ENCODE data around the gene CEP57.
A peak's percentile ranks its signal among the peaks of the same experiment; 100 is the strongest.
"Not testable (repeated sequence)": the region's sequence is repeated elsewhere in the genome, so short reads cannot be mapped to it uniquely, and the experiment has no call there.

CEP57 gene

DNA sequence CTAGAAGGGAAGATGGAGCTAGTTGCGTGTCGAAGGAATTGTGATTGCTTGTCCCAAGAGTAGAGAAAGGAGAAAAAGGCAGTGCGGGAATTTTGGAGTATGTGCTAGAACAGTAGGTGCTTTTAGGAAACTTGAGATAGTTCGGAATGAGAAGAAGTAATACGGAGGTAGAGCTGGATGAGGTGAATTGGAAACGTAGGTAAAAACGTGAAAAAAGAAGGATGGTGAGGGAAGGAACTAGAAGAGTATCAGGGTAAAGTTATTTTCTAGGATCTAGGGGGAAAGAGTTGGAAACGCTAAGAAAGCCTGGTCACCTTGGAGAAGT is 1.4 kb downstream of the CEP57 start:
- ATAC-seq (no peak), DNase-seq (no peak)
- Mint-ChIP-seq H3K9me3 (no peaks in the 10 kb centered on the region), H3K27ac (peak overlapping the region in 1 of 2 donors; percentile 100), H3K27me3 (no peaks in the 10 kb centered on the region), H3K4me3 (peak overlapping the region; percentile 98 to 100), H3K4me1 (peaks cover 46% of the 10 kb centered on the region)

DNA sequence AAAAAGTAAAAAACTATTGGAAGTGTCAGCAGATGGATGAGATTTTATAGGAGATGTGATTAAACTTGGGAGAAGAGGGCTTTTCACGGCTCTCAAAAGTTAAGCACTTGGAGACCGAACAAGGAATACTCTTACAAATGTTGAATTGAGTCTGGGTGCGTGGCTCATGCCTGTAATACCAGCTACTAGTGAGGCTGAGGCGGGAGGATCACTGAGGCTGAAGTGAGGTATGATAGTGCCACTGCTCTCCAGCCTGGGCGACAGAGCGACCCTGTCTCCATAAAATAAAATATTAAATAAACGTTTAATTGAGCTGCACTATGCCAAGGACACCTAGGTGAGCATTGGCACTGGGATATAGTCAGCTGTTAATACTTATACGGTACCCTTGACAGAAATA is 1.9 kb downstream of the CEP57 start:
- H3K27me3 Mint-ChIP-seq = no peaks in the 10 kb centered on the region
- no peak for ATAC-seq
- DNase-seq = no peak
- H3K9me3 Mint-ChIP-seq = no peaks in the 10 kb centered on the region
- peak overlapping the region; percentile 98 to 100 for H3K4me3 Mint-ChIP-seq
- peak overlapping the region in 1 of 2 donors; percentile 84 for H3K27ac Mint-ChIP-seq
- peaks cover 46% of the 10 kb centered on the region for H3K4me1 Mint-ChIP-seq

DNA sequence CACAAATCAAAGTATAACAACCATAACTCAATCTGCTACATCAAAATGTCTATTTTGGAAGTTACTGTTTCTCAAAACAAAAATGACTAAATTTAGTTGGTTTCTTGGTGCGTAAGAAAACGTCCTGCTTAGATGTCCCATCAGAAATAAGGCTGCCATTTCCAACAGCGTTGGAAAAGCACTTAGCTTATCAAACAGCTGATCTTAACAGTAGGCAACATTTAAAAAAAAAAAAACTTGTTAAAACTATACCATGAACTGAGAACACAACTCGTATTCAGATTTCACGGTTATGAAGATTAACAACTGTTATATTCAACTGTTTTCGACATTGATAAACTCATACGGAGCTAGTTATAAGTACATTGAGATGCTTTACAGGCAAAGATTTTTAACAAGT is 2.4 kb downstream of the CEP57 start:
- peaks cover 45% of the 10 kb centered on the region for H3K4me1 Mint-ChIP-seq
- ATAC-seq = no peak
- no peak overlapping the region for H3K27ac Mint-ChIP-seq

DNA sequence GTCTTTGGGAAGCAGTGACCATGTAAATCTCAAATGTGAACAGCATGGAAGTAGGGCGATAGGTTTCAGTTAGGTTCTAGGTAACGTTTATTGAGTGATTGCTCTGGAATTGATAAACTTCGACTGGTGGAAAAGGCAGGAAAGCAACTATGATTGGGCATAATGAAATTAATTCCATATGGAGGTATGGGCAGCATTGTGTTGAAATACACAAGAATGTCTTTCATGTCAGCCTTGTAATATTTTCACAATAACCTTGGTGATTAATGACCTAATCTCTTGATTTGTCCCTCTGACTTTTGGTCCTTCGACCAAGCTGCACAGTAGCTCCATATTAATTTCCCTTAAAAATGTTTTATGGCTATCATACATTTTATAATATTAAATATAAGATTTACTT is 2.8 kb downstream of the CEP57 start:
- Mint-ChIP-seq H3K27me3 (no peaks in the 10 kb centered on the region), H3K4me3 (peak overlapping the region; percentile 4 to 9), H3K27ac (no peak overlapping the region), H3K9me3 (no peaks in the 10 kb centered on the region), H3K4me1 (peaks cover 41% of the 10 kb centered on the region)
- DNase-seq (no peak), ATAC-seq (no peak)

More for the DNA sequence above, 2.4 kb downstream of the CEP57 start:
- DNase-seq = no peak
- Mint-ChIP-seq H3K27me3 (no peaks in the 10 kb centered on the region), H3K4me3 (peak overlapping the region; percentile 4 to 9), H3K9me3 (no peaks in the 10 kb centered on the region)

DNA sequence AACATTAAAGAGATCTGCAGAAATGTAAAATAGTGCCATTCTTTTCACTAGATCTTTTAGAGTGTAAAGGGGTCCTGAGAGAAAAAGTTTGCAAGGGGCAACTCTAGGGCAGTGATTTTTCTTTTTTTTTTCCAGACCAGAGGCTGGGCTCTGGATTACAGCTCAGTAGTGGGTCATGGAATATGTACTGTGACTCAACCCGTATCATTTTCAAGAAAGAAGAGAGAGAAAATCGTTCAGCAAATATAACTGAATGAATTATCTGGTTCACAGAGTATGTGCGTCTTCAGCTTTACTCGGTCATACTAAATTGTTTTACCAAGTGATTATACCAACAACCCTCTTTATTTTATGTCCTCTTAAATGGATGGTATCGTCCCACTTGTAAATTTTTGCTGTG is 3.8 kb downstream of the CEP57 start:
- no peak overlapping the region for H3K27ac Mint-ChIP-seq
- H3K4me1 Mint-ChIP-seq = peaks cover 36% of the 10 kb centered on the region
- DNase-seq (no peak), ATAC-seq (no peak)
- H3K4me3 Mint-ChIP-seq = peak overlapping the region in 1 of 2 donors; percentile 68
- no peaks in the 10 kb centered on the region for H3K27me3 Mint-ChIP-seq
- H3K9me3 Mint-ChIP-seq = no peaks in the 10 kb centered on the region

DNA sequence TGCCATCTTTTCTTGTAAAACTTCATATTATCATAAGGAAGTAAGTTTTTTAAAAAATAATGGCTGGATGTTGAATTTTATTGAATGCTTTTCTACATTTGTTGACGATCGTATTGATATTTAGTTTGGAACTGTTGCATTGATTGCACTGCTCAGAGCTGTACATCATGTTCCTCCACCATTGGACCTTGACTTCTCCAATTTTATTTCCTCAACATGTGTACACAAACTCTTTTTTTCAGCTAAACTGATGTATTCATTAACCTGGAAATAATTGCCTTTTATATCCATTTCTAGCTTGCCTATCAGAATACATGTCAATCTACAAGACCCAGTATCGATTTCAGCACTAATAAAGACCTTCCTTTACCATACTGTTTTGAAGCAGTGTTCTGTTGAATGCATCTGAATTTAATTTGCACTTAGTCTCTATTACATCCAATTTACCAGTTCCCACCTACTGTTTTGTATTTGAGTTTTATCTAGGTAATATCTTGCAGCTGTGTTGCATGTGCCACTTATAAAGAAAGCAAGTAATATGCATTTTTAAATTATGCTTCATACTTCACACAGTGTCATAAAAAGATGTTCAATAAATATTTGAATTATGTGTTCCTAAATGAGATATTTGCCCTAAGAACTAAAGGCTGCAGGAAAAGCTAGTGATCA is 5.5 kb downstream of the CEP57 start:
- Mint-ChIP-seq H3K9me3 (no peaks in the 10 kb centered on the region), H3K4me1 (peaks cover 36% of the 10 kb centered on the region), H3K4me3 (no peak overlapping the region), H3K27ac (no peak overlapping the region), H3K27me3 (no peaks in the 10 kb centered on the region)
- DNase-seq (no peak), ATAC-seq (no peak)

DNA sequence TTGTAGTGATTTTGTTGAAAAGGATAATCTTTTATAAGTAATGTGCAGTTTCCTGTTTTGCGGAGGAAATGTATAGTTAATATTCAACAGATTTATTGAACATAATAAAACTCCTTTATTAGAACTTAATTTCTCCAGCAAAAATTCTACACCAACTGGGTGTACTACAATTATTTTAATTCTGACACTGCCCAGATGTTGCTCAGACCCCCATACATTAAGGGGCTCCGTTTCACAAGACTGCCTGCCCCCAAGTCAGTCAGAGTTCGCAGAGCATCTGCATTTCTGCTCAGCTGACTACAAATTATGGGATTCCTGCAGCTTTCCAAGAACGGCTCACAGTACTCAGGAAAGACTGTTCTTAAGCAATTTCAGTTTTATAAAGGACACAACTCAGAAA is 6.2 kb downstream of the CEP57 start:
- no peaks in the 10 kb centered on the region for H3K9me3 Mint-ChIP-seq
- DNase-seq = no peak
- ATAC-seq = no peak
- H3K4me3 Mint-ChIP-seq = no peak overlapping the region
- H3K27ac Mint-ChIP-seq = no peak overlapping the region
- H3K4me1 Mint-ChIP-seq = peaks cover 33% of the 10 kb centered on the region
- no peaks in the 10 kb centered on the region for H3K27me3 Mint-ChIP-seq

DNA sequence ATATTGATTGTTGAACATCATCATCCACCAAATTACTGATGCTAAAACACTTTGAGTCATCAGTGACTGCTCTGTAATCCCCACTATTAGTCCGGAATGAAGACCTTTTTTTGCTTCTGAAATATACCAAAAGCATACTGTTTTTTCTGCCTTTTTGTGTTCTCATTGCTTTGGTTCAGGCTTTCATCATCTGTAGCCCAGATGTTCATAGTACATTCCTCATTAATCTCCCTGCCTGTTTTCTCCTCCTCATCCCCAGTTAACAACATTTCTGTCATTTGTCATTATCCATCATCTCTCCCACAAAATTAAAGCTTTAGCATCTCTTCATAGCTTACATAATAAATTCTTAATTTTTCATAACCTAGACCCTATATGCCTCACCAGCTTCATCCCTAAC is 9.2 kb downstream of the CEP57 start:
- peaks cover 5% of the 10 kb centered on the region for H3K4me1 Mint-ChIP-seq
- H3K27me3 Mint-ChIP-seq = no peaks in the 10 kb centered on the region
- H3K4me3 Mint-ChIP-seq = no peak overlapping the region
- H3K9me3 Mint-ChIP-seq = no peaks in the 10 kb centered on the region
- no peak for DNase-seq
- ATAC-seq = no peak
- peak overlapping the region in 1 of 2 donors; percentile 3 for H3K27ac Mint-ChIP-seq

DNA sequence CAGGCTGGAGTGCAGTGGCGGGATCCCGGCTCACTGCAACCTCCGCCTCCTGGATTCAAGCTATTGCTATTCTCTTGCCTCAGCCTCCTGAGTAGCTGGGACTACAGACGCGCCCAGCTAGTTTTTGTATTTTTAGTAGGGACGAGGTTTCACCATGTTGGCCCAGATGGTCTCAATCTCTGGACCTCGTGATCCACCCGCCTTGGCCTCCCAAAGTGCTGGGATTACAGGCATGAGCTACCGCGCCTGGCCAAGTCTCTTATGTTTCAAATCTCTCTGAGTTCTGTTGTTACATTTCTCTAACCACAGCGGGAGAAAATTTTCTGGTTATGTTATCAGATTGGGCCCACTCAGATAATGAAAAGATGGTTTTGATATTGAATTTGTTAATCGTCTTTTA is 10.1 kb downstream of the CEP57 start:
- Mint-ChIP-seq H3K27me3 (no peaks in the 10 kb centered on the region), H3K4me3 (no peak overlapping the region), H3K9me3 (no peaks in the 10 kb centered on the region), H3K27ac (no peak overlapping the region), H3K4me1 (no peaks in the 10 kb centered on the region)
- DNase-seq (no peak), ATAC-seq (no peak)

DNA sequence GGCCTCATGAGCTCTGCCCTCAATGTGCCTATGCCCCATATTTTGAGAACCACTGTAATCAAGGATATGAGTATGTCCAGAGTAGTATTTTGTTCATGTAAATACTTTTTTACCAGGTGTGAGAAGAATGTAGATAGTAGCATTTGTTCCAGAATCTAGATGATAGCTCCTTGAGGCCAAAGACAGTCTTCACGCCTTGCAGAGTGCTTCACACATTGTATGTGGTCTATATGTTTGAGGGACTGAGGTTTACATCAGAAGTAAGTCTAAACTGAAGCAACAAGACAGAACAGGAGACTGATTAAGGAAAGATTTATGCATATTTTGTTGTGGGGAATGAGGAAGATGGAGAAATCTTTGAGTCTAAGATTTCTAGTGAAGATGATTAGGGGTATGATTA is 12.5 kb downstream of the CEP57 start:
- peaks cover 6 to 7% of the 10 kb centered on the region in 2 donors for H3K9me3 Mint-ChIP-seq
- no peaks in the 10 kb centered on the region for H3K27me3 Mint-ChIP-seq
- ATAC-seq (no peak), DNase-seq (no peak)
- H3K4me3 Mint-ChIP-seq = no peak overlapping the region
- H3K27ac Mint-ChIP-seq = no peak overlapping the region
- no peaks in the 10 kb centered on the region for H3K4me1 Mint-ChIP-seq

DNA sequence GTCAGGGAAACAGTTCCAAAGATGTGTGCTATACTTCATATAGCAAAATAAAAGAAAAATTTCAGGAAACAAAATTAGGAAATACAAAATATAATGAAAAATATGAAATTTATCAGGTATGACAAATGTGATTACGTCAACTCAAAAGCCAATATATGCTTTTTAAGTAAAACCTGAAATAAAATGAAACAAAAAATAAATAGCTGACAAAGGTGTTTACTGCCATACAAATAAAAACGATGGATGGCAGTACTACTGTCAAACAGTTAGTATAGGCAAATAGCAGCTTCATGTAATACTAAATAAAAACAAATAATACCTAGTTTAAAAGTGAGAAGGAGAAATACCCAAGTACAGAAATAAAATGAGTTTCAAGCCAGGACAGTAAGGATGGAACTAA is 13.7 kb downstream of the CEP57 start:
- ATAC-seq (no peak), DNase-seq (no peak)
- Mint-ChIP-seq H3K4me3 (no peak overlapping the region), H3K27me3 (no peaks in the 10 kb centered on the region), H3K4me1 (no peaks in the 10 kb centered on the region), H3K27ac (no peak overlapping the region), H3K9me3 (peaks cover 8 to 15% of the 10 kb centered on the region in 2 donors)

DNA sequence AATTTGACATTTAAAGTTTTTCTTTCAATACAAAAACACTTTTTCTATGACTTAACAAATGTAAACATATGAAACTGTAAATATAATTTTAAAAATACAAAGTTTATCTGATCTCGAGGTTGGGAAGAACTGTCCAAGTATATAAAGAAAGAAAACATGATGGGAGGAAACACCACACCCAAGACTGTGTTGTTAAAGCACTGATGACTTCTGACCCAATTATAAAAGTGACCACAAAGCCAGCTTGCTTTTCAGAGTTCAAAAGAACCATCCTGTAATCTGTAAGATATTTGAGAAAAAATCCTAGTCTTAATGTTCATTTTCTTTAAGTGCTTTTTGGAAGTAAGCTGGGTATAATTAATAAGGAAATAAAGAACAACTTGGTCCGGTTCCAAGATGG is 15.6 kb downstream of the CEP57 start:
- ATAC-seq = no peak
- H3K27me3 Mint-ChIP-seq = no peaks in the 10 kb centered on the region

DNA sequence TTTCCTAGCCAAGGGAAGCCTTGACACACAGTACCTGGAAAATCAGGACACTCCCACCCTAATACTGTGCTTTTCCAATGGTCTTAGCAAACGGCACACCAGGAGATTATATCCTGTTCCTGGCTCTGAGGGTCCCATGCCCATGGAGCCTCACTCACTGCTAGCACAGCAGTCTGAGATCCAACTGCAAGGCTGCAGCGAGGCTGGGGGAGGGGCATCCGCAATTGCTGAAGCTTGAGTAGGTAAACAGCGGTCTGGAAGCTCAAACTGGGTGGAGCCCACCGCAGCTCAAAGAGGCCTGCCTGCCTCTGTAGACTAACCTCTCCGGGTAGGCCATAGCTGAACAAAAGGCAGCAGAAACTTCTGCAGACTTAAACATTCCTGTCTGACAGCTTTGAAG is 16.2 kb downstream of the CEP57 start:
- not testable (repeated sequence) for H3K27me3 Mint-ChIP-seq, H3K4me1 Mint-ChIP-seq, H3K4me3 Mint-ChIP-seq, H3K27ac Mint-ChIP-seq, DNase-seq, ATAC-seq
- peaks cover 16 to 19% of the 10 kb centered on the region in 2 donors for H3K9me3 Mint-ChIP-seq

More for the DNA sequence above, 15.6 kb downstream of the CEP57 start:
- Mint-ChIP-seq H3K4me1 (no peaks in the 10 kb centered on the region), H3K9me3 (peaks cover 16 to 19% of the 10 kb centered on the region in 2 donors), H3K4me3 (no peak overlapping the region), H3K27ac (no peak overlapping the region)
- no peak for DNase-seq

DNA sequence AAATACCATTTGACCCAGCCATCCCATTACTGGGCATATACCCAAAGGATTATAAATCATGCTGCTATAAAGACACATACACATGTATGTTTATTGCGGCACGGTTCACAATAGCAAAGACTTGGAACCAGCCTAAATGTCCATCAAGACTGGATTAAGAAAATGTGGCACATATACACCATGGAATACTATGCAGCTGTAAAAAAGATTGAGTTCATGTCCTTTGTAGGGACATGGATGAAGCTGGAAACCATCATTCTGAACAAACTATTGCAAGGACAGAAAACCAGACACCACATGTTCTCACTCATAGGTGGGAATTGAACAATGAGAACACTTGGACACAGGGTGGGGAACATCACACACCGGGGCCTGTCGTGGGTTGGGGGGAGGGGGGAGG is 20.8 kb downstream of the CEP57 start:
- ATAC-seq, H3K27me3 Mint-ChIP-seq, H3K4me3 Mint-ChIP-seq, DNase-seq, H3K27ac Mint-ChIP-seq: not testable (repeated sequence)
- Mint-ChIP-seq H3K9me3 (peaks cover 16 to 19% of the 10 kb centered on the region in 2 donors), H3K4me1 (peaks cover 20% of the 10 kb centered on the region)

DNA sequence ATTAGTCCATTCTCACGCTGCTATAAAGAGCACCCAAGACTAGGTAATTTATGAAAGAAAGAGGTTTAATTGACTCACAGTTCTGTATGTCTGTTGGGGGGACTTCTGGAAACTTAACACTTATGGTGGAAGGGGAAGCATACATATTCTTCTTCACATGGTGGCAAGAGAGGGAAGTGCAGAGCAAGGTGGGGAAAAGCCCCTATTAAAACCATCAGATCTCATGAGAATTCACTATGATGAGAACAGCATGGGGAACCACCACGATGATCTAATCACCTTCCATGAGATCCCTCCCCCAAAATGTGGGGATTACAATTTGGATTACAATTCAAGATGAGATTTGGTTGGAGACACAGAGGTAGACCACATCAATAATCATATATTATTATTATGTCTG is 25.7 kb downstream of the CEP57 start:
- H3K9me3 Mint-ChIP-seq = no peaks in the 10 kb centered on the region
- DNase-seq (no peak), ATAC-seq (peak; percentile 54)
- H3K27me3 Mint-ChIP-seq = no peaks in the 10 kb centered on the region
- no peak overlapping the region for H3K4me3 Mint-ChIP-seq
- peaks cover 22% of the 10 kb centered on the region for H3K4me1 Mint-ChIP-seq
- H3K27ac Mint-ChIP-seq = peak overlapping the region in 1 of 2 donors; percentile 1

DNA sequence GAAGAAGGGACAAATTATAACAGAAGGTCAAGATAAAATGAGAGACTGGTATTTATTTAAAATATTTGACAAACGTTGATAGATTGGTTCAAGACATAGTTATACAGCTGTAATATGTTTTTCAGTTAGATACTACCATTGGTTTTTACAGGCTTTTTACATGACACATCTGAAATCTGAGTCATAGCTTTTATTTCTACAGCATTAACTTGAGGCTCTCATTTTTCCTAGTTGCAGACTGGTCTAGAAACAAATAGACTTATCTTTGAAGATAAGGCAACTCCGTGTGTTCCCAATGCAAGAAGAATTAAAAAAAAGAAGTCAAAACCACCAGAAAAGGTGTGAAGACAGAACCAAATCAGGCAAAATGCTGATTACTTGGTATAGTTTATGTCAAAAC is 31.3 kb downstream of the CEP57 start:
- ATAC-seq = no peak
- no peaks in the 10 kb centered on the region for H3K9me3 Mint-ChIP-seq
- no peak overlapping the region for H3K27ac Mint-ChIP-seq
- no peak overlapping the region for H3K4me3 Mint-ChIP-seq
- H3K27me3 Mint-ChIP-seq = no peaks in the 10 kb centered on the region
- no peak for DNase-seq
- no peaks in the 10 kb centered on the region for H3K4me1 Mint-ChIP-seq

DNA sequence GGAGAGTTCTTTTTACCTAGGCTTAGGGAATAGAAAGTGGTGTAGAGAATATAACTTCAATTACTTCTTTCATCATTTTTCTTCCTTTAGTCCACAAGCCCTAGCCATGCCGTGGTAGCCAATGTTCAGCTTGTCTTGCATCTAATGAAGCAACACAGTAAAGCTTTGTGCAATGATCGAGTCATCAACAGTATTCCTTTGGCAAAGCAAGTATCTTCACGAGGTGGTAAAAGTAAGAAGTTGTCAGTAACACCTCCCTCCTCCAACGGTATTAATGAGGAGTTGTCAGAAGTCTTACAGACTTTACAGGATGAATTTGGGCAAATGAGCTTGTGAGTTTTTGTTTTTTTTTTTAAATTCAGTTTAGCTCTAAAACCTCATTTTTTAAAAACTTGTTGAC is 37.4 kb downstream of the CEP57 start:
- H3K4me3 Mint-ChIP-seq = no peak overlapping the region
- H3K27ac Mint-ChIP-seq = no peak overlapping the region
- no peaks in the 10 kb centered on the region for H3K9me3 Mint-ChIP-seq
- peaks cover 5% of the 10 kb centered on the region for H3K4me1 Mint-ChIP-seq
- ATAC-seq = no peak
- no peaks in the 10 kb centered on the region for H3K27me3 Mint-ChIP-seq
- no peak for DNase-seq
